ENCODE measurements around the gene SLC12A5. TPM values are rescaled to one million over a fixed set of nuclear protein-coding genes. Genes with fewer than 3 reads are reported as not detected.

Gene SLC12A5
- total and polyA plus RNA-seq, 2 donors (not counting 1 experiment from before 2014, with no cell fraction given) = 0.32 TPM; not detected in 1

DNA sequence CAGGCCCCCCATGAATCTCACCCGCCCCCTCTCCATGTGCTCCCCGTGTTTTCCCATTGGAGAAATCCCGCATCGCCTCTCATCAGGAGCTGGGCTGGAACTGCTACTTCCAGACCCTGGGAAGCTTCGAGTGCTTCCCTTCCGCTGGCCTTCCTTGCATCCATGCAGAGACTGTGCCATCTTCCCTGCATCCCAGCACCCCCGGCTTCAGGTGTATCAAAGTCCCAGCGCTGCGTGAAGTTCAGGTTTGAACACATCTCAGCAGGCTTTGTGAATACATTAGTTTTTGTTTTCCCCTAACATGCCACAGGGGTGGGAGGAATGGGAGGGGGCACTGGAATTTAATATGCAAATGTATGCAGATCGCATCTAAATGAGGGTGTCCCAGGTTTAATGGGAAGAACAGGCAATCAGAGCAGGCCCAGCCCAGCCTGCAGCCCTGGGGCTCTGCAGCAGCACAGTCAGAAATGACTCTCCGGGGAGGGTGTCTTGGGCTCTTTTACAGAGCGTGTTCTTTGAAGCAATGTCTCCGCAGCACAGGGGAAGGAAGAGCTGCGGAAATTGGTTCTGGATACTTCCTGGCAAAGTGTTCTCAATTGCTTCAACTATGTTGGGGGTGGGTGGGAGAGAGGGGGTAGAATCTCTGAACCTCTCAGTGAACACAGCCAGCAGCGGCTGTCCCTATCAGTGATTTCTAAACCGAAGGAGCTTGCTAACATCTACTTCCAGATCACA, 28.6 kb upstream of the SLC12A5 start:
- Histone ChIP-seq H2AFZ (ENCODE audit: insufficient read depth, low read depth, low read length, poor library complexity, severe bottlenecking) (no peak overlapping the region), H3K4me2 (replicated peaks; ENCODE audit: low read depth, low read length, poor library complexity, severe bottlenecking) (peak overlapping the region; percentile 36), H3K4me1 (ENCODE audit: control insufficient read depth in 2 of 2, insufficient read depth in 2 of 2, low read length in 2 of 2) (peaks cover 47 to 54% of the 10 kb centered on the region in 2 donors), H3K36me3 (replicated peaks in 1 of 2; ENCODE audit: control extremely low read depth in 1 of 2, control insufficient read depth in 1 of 2, extremely low read depth in 1 of 2, insufficient read depth in 2 of 2, low read length in 1 of 2) (no peaks in the 10 kb centered on the region), H4K20me1 (ENCODE audit: control insufficient read depth, insufficient read depth, low read length, poor library complexity, severe bottlenecking) (no peaks in the 10 kb centered on the region), H3K9ac (ENCODE audit: low read length) (no peak overlapping the region), H3K27me3 (replicated peaks in 1 of 4; ENCODE audit: control extremely low read depth in 1 of 4, control insufficient read depth in 3 of 4, insufficient read depth in 4 of 4, low read length in 3 of 4) (peaks cover 0 to 17% (median 0%) of the 10 kb centered on the region in 4 experiments), H3K9me3 (ENCODE audit: control extremely low read depth in 1 of 3, control insufficient read depth in 2 of 3, insufficient read depth in 1 of 3, low read length in 2 of 3) (no peaks in the 10 kb centered on the region), H3K4me3 (ENCODE audit: control extremely low read depth in 1 of 5, extremely low read depth in 1 of 5, insufficient read depth in 1 of 5, low read depth in 2 of 5, low read length in 4 of 5) (no peak overlapping the region), H3K79me2 (ENCODE audit: control insufficient read depth, insufficient read depth, low read length) (no peaks in the 10 kb centered on the region), H3K27ac (ENCODE audit: low read length in 2 of 2) (no peak overlapping the region)
- 63% methylated on average over 13 of the region's 16 CpGs for WGBS (ENCODE audit: insufficient coverage)
- no peak overlapping the region for H3K27ac Mint-ChIP-seq
- H3K4me3 Mint-ChIP-seq = no peak overlapping the region
- ATAC-seq (ENCODE audit: low read depth) (no peak), DNase-seq (no peak)
- peaks cover 10% of the 10 kb centered on the region for H3K27me3 Mint-ChIP-seq
- H3K4me1 Mint-ChIP-seq = peaks cover 50% of the 10 kb centered on the region
- ChIA-PET CTCF (interaction anchor here (1.2 to 1.9 kb wide), 5 partner anchors 11 to 130 kb away, joined by 3 to 11 read pairs (median 6); no protein-coding TSS in a partner anchor), POLR2A (no interaction called here)
- TF ChIP-seq CTCF (IDR thresholded peaks at IDR 0.05) = no peak
- no peak for TF ChIP-seq EZH2 (IDR thresholded peaks at IDR 0.05; ENCODE audit: borderline replicate concordance, insufficient read depth, low read depth, low read length, poor library complexity, severe bottlenecking)
- no peaks in the 10 kb centered on the region for H3K9me3 Mint-ChIP-seq (ENCODE audit: insufficient read depth)
- intact Hi-C loops (cut with micrococcal nuclease) = no loop called here

GRCh38 chr20:46001498-46001897, 27.5 kb upstream of the SLC12A5 start:
- Histone ChIP-seq H3K9me3 (ENCODE audit: control extremely low read depth in 1 of 3, control insufficient read depth in 2 of 3, insufficient read depth in 1 of 3, low read length in 2 of 3) (no peaks in the 10 kb centered on the region), H3K27ac (ENCODE audit: low read length in 2 of 2) (no peak overlapping the region), H4K20me1 (ENCODE audit: control insufficient read depth, insufficient read depth, low read length, poor library complexity, severe bottlenecking) (no peaks in the 10 kb centered on the region), H3K9ac (ENCODE audit: low read length) (no peak overlapping the region), H3K36me3 (replicated peaks in 1 of 2; ENCODE audit: control extremely low read depth in 1 of 2, control insufficient read depth in 1 of 2, extremely low read depth in 1 of 2, insufficient read depth in 2 of 2, low read length in 1 of 2) (no peaks in the 10 kb centered on the region), H3K4me2 (replicated peaks; ENCODE audit: low read depth, low read length, poor library complexity, severe bottlenecking) (no peak overlapping the region), H3K79me2 (ENCODE audit: control insufficient read depth, insufficient read depth, low read length) (no peaks in the 10 kb centered on the region), H3K4me1 (ENCODE audit: control insufficient read depth in 2 of 2, insufficient read depth in 2 of 2, low read length in 2 of 2) (peaks cover 57 to 64% of the 10 kb centered on the region in 2 donors), H3K4me3 (ENCODE audit: control extremely low read depth in 1 of 5, extremely low read depth in 1 of 5, insufficient read depth in 1 of 5, low read depth in 2 of 5, low read length in 4 of 5) (no peak overlapping the region), H2AFZ (ENCODE audit: insufficient read depth, low read depth, low read length, poor library complexity, severe bottlenecking) (no peak overlapping the region), H3K27me3 (replicated peaks in 1 of 4; ENCODE audit: control extremely low read depth in 1 of 4, control insufficient read depth in 3 of 4, insufficient read depth in 4 of 4, low read length in 3 of 4) (peaks cover 0 to 11% (median 0%) of the 10 kb centered on the region in 4 experiments)
- WGBS (ENCODE audit: insufficient coverage) = 92% methylated on average over 5 of the region's 5 CpGs
- no peak for TF ChIP-seq EZH2 (IDR thresholded peaks at IDR 0.05; ENCODE audit: borderline replicate concordance, insufficient read depth, low read depth, low read length, poor library complexity, severe bottlenecking)
- TF ChIP-seq CTCF (IDR thresholded peaks at IDR 0.05) = no peak
- Mint-ChIP-seq H3K4me3 (no peak overlapping the region), H3K27me3 (peaks cover 10% of the 10 kb centered on the region), H3K4me1 (peaks cover 59% of the 10 kb centered on the region), H3K9me3 (ENCODE audit: insufficient read depth) (no peaks in the 10 kb centered on the region), H3K27ac (no peak overlapping the region)
- ChIA-PET POLR2A (no interaction called here), CTCF (interaction anchor here (0.6 to 1.3 kb wide), 3 partner anchors 11 to 22 kb away, joined by 3 to 4 read pairs (median 3); no protein-coding TSS in a partner anchor)
- intact Hi-C loops (cut with micrococcal nuclease) = no loop called here
- ATAC-seq (ENCODE audit: low read depth) = no peak
- no peak for DNase-seq
